IPS DF 19.7 (cell line): ENCODE data around the gene DOCK1.
"Not testable (repeated sequence)": the region's sequence is repeated elsewhere in the genome, so short reads cannot be mapped to it uniquely, and the experiment has no call there.

Source experiments
- DNase-seq: peaks from one replicate; pipeline ENCODE4 v3.0.0-alpha.2; 2013; ENCODE audit warnings: low read depth, low spot score

DOCK1 gene

DNA sequence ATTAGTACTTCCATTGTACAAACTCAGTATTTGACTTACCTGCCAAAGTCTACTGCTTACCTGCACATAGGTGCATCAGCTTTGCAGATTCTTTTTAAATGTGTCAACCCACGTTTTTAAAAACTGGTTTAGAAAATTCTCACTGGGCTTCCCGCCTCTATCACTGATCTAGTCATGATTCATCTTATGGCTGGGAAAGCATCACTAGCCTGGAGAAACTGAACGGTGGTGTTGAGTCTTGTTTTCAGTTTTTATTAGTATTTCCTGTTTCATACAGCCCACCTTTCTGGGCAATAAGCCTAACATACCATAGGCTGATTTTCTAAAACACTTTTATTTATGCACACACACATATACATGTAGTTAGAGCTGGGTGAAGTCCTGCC, 19.7 kb downstream of the DOCK1 start:
- DNase-seq: no peak

DNA sequence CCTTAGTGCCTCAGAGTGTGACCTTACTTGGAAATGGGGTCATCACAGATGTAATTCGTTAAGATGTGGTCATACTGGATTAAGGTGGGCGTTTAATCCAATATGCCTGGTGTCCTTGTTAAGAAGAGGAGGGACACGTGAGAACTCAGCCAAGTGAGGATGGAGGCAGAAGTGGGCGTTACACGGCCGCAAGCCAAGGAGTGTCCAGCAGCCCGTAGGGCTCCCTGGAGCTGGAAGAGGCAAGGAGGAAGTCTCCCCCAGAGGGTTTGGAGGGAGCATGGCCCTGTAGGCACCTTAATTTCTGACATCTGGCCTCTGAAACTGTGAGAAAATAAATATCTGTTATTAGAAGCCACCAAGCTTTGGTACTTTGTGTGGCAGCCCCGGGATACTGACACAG, 21.3 kb downstream of the DOCK1 start:
- no peak for DNase-seq

DNA sequence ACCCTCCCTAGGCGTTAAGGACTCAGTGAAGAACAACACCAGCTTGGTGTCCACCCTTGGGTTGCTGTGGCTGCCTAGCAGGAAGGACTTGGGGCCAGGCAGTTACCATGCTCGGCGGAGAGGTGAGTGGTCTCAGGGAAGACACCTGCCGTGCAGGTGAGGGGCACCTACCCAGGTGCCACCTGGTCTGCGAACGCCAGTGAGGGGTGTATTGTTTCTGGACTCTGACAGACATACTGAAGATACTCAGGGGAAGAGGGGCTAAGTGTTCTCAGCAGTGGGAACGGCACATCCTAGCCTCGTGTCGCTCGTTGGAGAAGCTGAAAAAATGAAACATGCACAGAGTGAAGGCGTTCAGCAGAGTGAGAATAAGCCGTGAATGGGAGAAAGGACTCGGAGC, 22.6 kb downstream of the DOCK1 start:
- DNase-seq: no peak

DNA sequence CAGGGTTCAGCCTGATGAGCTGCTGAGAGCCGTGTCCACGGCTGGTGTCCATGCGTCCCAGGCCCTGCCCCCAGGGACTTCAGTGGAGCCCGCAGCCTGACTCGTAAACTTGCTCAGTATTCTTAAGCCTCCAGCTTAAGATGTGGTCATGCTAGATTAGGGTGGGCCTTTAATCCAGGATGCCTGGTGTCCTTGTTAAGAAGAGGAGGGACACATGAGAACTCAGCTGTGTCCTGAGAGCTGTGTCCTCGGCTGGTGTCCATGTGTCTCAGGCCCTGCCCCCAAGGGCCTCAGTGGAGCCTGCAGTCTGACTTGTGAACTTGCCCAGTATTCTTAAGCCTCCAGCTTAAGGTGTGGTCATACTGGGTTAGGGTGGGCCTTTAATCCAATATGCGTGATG, 23.0 kb downstream of the DOCK1 start:
- no peak for DNase-seq

DNA sequence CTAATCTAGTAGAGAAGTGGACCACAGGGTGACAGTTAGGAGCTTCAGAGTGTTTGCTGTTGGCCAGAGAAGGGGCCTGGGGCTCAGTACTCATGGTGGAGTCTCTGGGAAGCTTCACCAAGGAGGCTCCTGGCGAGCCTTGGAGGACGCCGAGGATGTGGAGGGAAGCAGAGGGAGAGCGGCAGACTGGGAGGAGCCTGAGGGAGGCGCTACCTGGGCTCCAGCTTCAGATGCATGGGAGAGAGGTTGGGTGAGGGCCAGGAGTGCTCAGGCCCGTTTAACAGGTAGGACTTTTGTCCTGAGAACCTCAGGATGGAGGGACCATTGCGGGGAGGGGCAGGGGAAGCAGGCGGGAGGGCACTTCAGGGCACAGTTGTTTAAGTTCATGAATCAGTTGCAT, 24.2 kb downstream of the DOCK1 start:
- DNase-seq: no peak

DNA sequence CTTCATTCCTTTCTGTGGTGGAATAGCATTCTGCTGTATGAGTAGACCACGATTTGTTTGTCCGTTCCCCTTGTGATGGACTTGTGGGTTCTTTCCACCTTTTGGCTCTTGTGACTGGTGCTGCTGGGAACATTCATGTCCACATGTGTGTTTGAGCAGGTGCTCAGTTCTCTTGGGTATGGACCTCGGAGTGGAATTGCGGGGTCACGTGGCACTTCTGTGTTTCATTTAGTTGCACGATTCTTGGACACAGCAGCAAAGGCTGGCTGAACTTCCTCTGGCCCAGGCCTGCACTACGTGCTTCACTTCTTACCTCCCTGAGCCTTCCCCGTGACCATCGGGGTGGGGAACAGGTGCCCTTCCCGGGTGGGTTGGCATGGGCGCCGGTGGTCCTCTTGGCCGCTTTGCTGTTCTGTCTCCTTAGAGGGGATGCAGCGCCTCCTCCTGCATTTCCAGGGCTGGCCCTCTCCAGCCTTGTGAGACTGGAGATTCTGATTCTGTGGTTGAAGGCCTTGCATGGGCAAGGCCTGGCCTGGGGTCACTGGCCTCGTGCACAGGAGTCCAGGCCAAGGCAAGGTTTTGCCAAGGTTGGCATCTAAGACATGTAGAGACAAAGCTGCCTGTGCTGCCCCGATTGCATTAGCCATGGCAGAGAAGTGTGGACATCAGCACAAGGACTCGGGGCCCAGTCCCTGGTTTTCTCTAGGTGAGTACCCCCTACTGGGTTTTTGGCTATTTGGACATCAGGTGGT, 25.1 kb downstream of the DOCK1 start:
- DNase-seq: no peak

DNA sequence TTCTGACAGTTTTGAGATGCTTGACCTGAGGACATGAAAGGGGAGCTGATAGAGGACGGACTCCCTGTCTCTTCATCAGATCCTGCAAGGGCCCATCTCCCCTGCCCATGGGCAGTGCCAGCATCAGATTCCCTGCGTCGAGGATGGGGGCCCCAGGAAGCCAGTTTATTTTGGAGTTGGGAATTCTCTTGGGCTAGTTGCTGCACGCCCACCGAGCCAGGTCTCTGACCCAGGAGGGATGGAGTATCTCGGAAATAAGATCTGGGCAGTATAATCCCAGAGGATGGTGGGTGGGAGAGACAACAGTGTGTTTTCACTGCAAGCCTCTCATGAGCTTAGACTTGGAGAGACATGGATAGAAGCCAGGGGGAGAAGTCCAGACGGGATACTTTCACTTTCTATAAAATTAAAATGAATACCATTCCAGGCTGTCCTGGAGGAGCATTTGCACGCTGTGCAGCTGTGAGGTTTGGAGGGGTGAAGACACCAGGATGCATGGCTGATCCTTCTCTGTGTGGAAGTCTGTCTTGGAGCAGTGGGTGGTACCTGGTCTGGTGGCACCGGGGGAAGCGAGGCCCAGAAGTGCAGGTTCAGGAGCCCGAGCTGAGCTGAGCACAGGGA, 25.8 kb downstream of the DOCK1 start:
- no peak for DNase-seq

DNA sequence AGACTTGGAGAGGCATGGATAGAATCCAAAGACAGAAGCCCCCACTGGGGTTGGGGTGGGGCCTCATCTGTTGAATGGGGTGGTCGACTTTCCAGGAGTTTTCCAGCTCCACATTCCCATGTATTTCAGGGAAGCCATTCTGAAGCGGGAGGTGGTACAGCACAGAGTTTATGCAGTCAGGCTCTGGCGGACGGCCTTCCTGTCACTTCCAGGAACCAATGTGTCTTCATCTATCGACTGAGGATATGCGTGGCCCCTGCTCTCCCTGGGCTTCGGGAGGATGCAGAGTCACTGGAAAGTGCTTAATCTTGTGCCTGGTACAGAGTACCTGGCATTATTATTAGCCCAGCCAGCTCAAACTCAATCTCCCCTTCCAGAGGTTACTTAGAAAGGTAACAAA, 26.3 kb downstream of the DOCK1 start:
- DNase-seq: no peak

DNA sequence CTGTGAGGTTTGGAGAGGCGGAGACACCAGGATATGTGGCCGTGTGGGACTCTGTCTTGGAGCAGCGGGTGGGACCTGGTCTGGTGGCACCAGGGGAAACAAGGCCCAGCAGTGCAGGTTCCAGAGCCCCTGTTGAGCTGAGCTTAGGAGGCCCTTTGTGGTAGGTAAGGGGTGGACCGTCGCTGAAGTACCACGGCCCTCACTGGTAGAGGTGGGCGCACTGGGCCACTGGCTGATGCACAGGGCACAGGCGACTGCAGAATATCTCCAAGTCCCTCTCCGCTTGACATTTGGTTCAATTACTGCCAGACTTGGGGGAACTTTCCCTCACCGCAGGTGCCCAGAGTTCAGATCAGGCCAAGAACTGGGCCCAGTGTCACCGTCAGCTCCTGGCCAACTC, 27.3 kb downstream of the DOCK1 start:
- no peak for DNase-seq

DNA sequence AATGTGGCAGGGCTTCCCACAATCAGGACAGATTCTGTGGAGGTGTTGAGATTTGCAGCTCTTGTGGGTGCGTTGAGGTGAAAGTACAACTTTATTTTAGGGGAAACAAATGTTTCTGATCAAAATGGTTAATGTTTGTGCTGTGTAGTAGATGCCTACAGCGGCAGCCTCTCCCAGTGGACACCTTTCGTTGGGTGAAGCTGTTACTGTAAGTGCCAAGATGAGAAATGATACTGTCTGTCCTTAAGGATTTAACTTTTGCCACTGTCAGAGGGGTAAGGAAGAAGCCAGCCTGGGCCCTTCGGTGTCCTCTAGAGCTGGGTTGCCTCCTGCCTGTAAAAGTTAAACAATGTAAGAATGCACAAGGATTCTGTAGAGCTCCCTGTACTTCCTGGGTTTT, 27.9 kb downstream of the DOCK1 start:
- no peak for DNase-seq

DNA sequence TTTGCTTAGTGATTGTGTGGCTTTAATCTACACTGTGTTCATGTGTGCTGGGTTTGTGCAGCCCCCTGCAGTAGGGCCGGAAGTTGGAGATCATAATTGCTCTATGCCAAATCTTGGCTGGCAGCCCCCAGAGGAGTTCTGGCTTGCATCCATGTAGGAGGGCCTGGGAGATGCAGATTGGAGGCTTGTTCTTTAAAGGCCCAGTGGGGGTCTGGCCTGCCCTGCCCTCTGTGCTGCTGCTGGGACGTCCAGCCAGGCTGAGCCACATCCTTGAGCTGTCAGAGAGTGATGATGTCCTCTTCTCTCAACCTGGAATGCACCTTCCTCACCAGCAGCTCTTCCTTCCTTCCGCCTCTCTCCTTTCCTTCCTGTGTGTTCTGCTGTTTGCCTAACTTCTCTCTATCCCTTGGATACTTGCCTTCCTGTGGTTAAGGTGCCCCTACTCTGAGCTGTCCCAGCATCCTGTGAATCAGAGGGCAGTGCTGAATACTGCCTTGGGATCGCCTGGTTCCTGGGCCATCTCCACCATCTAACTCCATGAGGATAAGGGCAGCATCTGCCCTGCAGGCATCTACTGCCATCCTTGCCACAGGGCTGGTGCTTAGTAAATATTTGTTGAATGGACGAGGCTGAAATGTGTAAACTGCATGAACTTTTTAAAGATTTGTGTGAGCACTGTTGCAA, 30.2 kb downstream of the DOCK1 start:
- no peak for DNase-seq

DNA sequence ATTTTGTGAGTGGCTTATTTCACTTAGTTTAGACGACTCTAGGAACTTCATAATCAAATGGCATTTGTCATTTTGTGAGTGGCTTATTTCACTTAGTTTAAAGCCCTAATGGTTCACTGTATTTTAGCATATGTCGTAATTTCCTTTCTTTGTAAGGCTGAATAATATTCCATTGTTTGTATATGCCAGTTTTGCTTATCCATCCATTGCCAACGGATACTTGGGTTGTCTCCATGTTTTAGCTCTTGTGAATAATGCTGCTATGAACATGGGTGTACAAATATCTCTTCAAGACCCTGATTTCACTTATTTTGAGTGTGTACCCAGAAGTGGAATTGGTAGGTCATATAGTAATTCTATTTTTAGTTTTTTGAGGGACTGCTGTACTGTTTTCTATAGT, 31.8 kb downstream of the DOCK1 start:
- DNase-seq: no peak

DNA sequence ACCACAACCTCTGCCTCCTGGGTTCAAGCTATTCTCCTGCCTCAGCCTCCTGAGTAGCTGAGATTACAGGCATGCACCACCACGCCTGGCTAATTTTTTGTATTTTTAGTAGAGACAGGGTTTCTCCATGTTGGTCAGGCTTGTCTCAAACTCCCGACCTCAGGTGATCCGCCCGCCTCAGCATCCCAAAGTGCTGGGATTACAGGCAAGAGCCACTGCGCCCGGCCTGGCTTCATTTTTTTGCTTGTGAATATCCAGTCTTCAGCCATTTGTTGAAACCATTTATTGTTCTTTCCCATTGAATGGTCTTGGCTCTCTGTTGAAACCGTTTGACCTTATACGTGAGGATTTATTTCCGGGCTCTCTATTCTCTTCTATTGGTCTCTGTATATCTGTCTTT, 32.9 kb downstream of the DOCK1 start:
- DNase-seq: not testable (repeated sequence)

DNA sequence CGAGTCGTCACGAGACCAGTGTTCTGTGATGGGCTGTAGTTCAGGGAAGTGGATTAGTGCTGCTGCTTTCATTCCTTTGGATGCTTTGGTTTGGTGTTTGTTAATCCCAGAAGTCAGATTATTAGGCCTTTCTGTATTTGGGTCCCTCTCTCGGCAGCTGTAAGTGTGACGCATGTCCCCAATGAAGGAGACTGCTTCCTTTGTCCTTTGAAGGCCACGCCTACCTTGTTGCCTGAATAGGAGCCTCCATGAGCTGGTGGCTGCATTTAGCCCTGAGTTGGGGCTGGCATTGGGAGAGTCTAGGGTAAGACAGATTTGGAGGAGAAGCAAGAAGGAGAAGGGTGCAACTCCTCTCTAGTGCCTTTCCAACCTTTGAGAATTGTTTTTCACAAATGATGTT, 34.5 kb downstream of the DOCK1 start:
- DNase-seq: peak; percentile 3

DNA sequence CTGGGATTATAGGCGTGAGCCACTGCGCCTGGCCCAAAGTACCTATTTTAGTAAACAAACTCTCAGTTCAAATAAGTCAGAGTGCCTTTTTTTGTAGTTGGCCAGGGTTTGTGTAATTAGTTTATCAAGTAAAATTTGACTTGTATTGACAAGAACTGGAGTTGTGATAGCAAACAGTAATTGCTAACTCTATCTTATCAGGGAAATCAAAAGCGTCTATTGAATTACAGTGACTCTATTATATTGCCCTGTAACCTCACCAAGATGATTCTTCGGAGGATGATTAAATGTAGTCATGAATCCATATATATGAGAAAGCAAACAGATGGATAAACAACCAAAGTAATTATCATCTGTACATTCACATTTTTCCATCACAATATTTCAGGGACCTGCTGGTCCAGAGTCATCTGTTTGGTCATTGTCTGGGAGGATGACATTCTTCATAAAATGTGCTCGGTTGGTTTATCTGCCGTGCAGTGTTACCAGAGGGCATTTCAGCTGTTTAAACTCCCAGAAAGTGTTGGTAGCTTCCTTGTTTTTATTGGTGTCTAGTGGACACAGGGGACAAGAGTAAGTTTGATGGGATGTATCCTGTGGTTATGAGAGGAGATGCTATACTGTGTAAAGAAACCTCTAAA, 35.6 kb downstream of the DOCK1 start:
- no peak for DNase-seq

DNA sequence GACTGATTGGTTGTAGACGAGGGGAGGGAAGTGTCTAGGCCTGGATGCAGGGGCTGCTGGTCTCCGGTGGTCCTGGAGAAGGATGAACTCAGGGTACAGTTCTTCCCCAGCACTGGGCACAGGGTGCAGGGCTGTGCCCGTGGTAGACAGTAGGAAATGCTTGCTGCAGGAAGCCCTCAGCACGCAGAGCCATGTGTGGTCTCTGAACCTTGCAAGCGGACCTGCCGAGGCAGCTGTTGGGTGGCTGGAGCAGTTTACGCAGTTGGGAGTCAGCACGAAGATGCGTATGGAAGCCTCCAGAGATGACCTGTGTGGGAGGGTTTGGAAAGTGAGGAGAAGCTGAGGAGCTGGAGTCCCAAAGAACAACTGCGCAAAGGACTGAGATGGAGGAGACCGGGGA, 39.0 kb downstream of the DOCK1 start:
- DNase-seq: no peak

DNA sequence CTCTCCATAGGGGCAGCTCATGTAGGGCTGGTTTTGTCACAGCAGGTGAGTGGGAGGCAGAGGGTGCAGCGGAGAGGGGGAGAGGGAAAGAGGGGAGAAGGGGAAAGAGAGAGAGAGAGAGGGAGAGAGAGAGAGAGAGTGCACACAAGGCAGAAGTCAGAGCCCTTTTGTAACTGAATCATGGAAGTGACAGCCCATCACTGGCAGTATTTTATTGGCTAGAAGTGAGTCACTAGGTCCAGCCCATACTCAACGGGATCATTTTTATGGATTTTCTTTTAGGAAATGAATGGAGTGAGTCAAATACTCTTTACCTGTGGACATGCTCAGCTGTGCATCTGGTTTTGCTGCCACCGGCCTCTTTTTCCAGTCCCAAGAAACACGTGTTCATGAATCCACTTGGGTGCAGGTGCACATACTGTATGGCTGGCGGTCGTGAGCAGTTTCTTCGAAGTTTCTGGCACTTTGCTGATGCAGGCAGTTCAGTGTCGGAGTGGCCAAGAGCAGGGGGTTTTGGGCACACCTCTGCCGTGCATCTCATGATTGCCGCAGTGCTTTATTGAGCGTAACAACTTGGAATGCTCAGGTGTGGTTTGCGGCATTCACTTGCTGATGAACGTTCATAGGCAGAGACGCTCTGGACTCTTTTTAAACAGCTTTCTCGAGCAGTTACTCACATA, 40.3 kb downstream of the DOCK1 start:
- DNase-seq: no peak

DNA sequence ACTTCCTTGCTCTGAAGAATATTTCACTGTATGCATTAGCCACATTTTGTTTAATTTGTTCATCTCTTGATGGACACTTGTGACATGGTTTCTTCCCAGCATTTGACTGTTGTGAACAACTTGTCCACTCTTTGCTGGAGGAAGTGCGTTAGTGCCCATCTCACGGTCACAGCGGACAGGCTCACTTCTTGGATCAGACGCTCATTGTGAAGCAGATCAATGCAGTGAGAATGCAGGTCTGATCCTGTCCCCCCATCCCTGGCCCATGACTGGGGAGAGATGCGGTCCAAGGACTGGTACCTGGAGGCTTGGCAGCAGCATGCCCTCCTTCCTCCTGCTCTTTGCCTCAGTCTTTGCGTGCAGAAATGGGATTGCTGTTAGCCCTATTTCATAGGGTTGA, 41.5 kb downstream of the DOCK1 start:
- no peak for DNase-seq

DNA sequence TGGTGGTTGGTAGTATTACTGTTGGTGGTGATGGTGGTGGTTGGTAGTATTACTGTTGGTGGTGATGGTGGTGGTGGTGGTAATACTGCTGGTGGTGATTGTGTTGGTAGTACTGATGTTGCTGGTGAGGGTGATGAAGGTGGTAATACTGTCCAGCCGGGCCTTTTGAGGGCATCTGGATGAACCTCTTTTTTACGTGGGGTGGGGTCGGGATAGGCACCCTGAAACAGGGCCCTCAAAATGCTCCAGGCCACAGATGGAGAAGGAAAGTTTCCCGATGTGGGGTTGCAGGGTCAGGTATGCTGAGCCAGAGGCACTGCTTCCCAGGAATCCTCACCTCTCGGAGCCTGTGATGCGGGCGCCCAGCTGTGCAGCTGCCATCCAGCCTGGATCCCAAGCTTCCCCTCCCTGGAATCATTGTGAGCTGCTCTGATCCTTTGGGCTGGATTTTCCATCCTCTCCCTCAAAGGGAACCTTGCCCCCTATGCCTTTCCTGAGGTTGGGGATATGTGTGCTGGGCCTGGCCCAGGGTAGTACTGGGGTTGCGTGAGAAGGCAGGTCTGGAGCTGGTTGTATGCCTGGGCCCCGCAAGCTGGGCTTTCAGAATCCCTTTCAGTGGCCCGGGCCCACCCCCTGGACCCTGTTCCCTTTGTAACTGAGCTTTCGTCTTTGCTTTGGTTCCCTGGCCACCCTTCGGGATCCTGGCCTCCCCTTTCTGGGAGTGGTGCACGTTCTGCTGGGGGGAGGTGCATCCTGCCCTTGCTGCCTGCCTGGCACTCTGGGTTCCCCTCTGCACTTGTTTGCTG, 43.3 kb downstream of the DOCK1 start:
- no peak for DNase-seq

DNA sequence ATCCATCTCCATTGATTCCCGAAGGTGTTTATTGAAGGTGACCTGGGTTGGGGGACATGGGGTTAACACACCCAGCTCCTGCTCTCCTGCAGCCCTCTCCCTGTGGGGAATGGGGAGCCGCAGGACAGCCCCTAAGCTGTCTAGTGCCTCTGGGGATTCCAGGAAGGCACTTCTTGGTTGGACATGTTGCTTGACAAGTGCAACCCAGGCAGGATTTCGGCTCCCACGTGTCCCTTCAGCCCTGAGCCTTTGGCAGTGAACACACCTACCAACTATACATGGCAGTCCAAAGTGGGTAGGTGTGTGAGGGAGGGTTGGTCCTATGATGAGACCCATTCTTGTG, 43.9 kb downstream of the DOCK1 start:
- no peak for DNase-seq

DNA sequence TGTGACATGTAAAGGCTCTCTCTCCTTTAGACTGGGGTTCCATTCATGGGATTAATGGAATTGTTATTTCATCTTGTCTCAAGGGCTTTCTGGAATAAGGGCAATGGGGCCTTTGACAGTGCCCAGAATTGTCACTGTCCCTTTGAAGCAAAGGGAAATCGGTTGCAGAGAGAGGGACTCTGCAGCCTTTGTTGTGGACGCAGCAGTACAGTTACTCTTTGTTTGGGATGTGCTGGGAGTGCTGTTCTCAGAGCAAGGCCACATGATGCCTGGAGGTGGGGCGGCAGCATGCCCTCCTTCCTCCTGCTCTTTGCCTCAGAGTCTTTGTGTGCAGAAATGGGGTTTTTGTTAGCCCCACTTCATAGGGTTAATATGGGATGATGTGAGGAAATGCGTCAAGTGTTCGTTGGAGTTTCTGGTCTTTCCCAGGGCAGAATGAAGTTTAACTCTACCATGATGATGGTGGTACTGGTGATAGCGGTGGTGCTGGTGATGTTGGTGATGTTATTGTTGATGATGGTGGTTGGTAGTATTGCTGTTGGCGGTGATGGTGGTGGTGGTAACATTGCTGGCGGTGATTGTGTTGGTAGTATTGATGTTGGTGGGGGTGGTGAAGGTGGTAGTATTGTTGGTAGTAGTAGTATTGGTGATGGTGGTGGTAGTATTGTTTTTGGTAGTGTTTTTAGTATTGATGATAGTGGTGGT, 45.3 kb downstream of the DOCK1 start:
- no peak for DNase-seq
